Hematopoietic multipotent progenitor cell treated with erythropoietin and hydrocortisone succinate and interleukin-3 and kit ligand, for 4 days (in vitro differentiated cells): ENCODE measurements around the gene FLT4.

Source experiments
- DNase-seq: peaks from one replicate; pipeline ENCODE4 v3.0.0-alpha.2; 2015

Gene FLT4

GRCh38 chr5:180586870-180587269, 62.5 kb downstream of the FLT4 start:
- no peak for DNase-seq

GRCh38 chr5:180586204-180586603, 63.2 kb downstream of the FLT4 start:
- DNase-seq, result no peak

GRCh38 chr5:180583738-180584137, 65.7 kb downstream of the FLT4 start:
- DNase-seq, result no peak

- DNase-seq, result no peak
These were observed 68.7 kb downstream of the FLT4 start for GRCh38 chr5:180580681-180581080.

GRCh38 chr5:180575571-180575970, 73.8 kb downstream of the FLT4 start:
- no peak for DNase-seq

- no peak for DNase-seq
These were observed 80.5 kb downstream of the FLT4 start for GRCh38 chr5:180568914-180569313.

- DNase-seq, result no peak
These were observed 85.4 kb downstream of the FLT4 start for GRCh38 chr5:180563994-180564393.

GRCh38 chr5:180558232-180558631, 91.2 kb downstream of the FLT4 start:
- no peak for DNase-seq

DNA sequence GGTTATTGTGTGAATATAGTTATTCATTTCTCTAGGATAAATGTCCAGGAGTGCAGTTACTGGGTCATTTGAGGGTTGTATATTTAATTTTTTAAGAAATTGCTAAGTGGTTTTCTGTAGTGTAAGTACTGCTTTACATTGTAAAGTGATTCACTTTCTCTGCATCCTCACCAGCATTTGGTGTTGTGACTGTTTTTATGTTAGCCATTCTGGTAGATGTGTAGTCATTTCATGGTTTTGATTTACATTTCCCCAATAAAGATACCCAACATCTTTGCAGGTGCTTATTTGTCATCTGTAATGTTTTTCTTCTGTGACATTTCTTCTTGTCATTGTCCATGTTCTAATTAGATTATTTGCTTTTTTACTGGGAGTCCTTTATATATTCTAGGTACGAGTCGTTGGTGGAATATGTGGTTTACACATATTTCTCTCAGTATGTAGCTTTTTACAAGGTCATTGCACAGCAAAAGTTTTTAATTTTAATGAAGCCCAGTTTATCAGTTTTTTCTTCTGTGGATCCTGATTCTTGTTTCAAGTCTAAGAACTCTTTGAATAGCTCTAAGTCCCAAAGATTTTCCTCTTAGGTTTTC, 92.1 kb downstream of the FLT4 start:
- no peak for DNase-seq

- DNase-seq, result peak; percentile 79
These were observed 94.1 kb downstream of the FLT4 start for GRCh38 chr5:180555168-180555921.

DNA sequence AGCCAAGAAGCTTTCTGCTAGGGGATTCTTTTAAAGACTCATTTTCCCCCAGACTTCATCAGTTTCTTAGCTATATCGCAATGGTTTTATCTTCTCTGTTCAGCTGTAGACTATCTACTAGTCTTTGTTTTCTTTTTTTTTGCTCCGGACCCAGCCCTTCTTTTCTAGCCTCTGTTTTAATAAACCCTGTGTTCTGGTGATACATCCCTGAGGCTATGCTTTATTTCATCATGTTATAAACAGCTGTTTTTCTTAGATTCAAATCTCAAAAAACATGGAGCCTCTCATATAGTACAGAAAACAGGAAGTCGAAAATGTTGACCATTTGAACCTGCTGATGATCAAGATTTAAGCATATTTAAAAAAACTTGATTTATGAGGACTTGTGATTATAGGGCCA, 95.9 kb downstream of the FLT4 start:
- peak; percentile 84 for DNase-seq
